Measurements from ENCODE around the gene KRT32.
A peak's percentile ranks its signal among the peaks of the same experiment; 100 is the strongest.
"Not testable (repeated sequence)": the region's sequence is repeated elsewhere in the genome, so short reads cannot be mapped to it uniquely, and the experiment has no call there.

Gene KRT32

DNA sequence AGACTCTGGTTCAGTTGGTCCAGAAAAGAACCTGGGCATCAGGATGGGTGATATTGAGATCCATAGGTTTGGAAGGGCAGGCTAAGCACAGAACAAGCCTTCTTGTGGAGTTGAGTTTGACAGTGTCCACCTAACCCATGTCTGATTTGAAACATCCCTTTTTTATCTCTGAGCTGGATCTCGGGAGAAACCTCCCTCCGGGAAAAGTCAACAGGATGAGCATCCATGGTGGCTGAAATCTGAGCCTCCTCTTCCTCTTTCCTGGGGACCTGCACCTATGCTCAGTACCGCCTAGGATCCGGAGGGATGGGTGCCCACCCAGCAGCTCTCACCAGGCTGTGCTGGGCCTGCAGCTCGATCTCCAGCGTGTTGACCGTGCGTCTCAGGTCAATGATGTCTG, 3.4 kb downstream of the KRT32 start:
- no peak for DNase-seq (ENCODE audit: low read depth)

GRCh38 chr17:41462705-41463104, 4.5 kb downstream of the KRT32 start:
- DNase-seq (ENCODE audit: low read depth), result no peak

- no peak for DNase-seq (ENCODE audit: low read depth)
Measured at GRCh38 chr17:41457676-41458075, 9.5 kb downstream of the KRT32 start.

DNA sequence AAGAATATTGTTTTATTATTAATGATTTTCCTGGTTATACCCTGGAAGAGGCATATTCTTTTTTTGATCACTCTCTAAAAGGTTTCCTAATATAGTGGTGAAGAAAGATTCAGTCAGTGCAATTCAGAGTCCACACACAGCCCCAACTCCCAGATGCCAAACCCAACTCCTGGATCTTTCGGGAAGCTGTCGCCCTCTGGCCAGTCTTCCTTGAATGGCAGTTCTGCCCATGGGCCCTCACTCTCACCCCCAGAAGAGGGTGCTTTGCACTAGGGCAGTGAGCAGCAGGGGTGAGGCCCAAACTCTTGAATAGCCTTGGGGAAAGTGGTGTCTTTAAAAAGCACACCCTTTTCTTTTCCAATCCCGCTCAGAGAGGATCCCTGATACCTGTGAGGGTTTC, 11.0 kb downstream of the KRT32 start:
- no peak for DNase-seq (ENCODE audit: low read depth)

DNA sequence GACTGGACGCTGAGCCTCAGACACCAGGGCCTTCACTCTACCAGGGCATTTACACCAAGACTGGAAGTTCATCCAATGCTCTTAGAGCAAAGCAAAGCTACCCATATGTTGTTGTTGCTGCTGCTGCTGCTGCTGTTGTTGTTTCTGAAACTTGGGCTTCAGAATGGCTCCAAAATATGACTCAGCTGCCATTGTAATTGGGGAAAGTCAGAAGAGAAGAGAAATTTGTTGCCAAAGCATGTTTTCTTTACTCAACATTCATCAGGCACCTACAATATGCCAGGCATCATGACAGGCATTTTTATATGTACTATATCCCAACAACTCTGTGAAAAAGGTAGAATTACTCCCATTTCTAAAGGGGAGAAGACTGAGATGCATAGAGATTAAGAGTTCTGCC, 11.9 kb downstream of the KRT32 start:
- peak; percentile 19 for DNase-seq (ENCODE audit: low read depth)

DNA sequence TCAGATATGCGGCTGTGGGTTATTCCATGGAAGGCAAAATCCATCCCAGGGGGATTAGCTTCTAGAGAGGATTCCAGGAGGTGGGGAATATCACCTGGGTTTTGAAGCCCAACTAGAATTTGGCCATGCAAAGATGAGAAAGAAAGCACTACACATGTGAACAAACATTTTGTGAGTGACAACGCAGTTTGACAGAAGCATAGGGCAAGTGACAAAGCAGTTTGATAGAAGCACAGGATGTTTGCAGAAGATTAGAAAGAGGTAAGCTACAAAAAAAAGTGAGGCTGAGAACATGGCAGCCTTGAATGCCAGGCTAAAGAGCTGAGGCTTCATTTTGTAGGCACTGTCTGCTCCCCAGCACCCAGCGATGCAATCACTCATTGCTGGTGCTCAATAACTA, 14.1 kb downstream of the KRT32 start:
- DNase-seq (ENCODE audit: low read depth), result no peak

- DNase-seq (ENCODE audit: low read depth), result no peak
Measured at GRCh38 chr17:41452281-41452680, 14.9 kb downstream of the KRT32 start.

- DNase-seq (ENCODE audit: low read depth), result peak; percentile 24
Measured at GRCh38 chr17:41451154-41451728, 15.9 kb downstream of the KRT32 start.

DNA sequence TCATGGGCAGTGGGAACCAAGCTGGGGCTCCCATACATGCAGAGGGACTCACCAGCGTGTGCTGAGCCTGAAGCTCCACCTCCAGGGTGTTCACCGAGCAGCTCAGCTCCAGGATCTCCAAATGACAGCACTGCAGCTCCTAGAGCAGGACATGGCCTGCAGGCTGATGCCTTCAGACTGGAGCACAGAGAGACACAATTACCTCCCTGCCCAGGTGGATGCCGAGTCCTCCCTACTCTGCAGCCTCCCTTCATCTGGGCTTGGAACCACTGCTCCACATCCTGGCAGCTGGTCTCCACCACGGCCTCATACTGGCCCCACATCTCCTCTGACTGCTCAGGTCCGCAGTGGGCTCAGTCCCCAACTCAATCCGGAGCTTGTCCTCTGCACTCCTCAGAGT, 18.2 kb downstream of the KRT32 start:
- DNase-seq (ENCODE audit: low read depth), result no peak

DNA sequence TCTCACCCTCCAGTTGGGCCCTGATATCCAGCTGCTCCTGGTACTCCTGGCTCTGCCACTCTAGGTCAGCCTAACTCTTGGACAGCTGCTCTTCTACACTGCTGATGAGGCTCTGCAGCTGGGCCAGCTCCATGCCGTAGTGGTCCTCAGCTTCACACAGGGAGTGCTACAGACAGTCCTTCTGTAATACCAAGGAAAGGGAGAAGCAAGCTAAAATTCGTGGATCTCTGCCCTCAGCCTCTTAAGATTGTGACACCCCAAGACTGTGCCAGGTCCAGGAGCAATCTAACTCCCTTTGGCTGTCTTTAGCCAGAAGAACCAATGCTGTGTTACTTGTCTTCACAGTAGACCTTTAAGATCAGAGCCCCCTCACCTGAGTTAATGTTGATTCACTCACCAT, 18.7 kb downstream of the KRT32 start:
- no peak for DNase-seq (ENCODE audit: low read depth)

GRCh38 chr17:41446806-41447205, 20.4 kb downstream of the KRT32 start:
- DNase-seq (ENCODE audit: low read depth), result peak; percentile 83

- no peak for DNase-seq (ENCODE audit: low read depth)
Measured at GRCh38 chr17:41444640-41445039, 22.5 kb downstream of the KRT32 start.

DNA sequence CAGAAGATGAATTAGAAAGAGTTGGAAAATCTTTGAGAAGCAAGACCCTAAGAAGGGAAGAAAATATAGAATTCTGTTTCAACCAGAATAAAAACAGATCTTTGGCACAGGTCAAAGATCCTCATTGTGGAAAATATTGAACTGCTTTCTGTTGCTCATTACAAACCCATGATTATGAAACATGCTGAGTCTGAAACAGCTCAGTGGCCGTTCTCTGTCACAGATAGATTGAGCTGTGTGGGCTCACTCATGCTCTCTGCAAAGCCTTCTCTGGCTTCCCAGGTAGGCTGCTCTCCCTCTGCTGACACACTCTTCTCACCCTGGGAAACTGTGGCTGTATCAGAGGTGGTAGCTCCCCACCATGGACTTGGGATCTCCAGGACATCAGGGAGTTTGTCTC, 23.0 kb downstream of the KRT32 start:
- peak; percentile 39 for DNase-seq (ENCODE audit: low read depth)

DNA sequence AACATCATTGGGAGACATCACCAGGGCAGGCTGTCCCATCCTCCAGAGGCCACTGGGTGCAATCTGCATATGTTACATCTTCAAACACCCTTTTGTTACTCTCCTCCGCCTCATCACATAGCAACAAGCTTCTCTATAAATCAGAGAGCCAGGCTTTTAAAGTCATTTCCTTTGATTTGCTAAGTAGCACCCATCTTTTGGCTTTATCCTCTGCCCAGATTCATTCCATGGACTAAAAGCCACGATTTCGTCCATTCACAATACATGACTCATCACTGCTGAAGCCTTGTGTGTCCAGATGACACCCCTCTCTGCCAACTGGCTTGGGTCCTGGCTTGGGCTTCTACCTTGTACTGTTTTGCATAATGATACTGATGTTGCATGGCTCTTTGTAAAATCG, 24.4 kb downstream of the KRT32 start:
- peak; percentile 67 for DNase-seq (ENCODE audit: low read depth)

DNA sequence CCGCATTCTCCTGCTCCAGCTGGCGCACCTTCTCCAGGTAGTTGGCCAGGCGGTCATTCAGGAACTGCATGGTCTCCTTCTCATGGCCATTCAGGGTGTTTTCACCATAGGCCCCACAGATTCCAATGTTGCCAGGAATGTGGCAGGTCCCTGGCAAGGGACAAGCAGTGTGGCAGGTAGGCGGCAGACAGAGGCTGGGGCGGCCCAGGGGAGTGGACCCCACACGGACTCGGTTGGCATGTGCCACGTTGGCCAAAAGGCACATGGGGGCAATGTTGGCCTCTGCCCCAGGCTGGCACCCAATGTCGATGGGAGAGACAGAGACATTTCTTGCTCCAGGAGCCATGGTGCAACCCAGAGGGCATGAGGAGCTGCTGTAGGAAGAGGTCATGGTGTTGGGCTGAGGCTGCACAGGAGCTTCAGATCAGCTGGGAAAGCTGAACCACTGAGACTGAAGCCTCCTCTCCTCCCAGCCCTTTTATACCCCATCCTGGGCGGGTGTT, 26.6 kb downstream of the KRT32 start, which contains the start of gene KRT38:
Gene KRT38, minus strand, starts transcription at position 453 of the 503 bp plus-strand sequence. Its CDS starts 62 bp downstream, at position 391.
- no peak for DNase-seq (ENCODE audit: low read depth)

DNA sequence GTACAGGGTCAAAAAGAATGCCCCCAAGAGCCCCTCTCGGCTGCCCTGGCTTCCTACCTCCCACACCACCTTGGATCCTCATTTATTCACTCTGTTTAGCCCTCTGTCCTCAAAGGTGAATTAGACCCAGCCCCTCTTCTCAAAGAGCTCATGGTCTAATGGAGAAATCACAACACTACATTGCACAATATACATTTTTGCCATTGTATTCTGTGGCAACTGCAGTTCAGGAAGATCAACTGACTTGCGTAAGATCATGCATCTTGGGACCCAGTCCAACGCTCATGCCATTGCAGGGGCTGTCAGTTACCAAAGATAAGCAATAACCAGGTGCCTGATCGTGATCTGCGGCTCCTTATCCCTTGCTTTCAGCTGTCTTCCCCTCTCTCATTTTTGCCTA, 27.8 kb downstream of the KRT32 start:
- peak; percentile 76 for DNase-seq (ENCODE audit: low read depth)

DNA sequence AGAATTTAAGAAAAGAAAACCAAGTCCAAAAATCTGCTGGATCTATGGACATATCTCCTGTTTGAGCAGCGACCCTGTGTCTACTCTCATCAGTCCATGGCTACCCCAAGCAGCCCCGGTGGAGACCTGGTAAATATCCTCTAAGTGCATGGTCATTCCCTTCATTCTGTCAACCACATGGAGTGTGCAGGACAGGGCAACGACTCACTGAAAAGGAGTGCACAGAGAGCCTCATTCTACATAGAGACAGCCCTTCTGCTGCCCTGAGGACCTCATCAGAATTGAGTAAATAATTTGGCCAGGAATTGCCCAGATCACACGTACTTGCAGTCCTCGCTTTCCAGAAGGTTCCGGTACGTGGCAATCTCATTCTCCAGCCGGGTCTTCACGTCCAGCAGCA, 29.4 kb downstream of the KRT32 start:
- no peak for DNase-seq (ENCODE audit: low read depth)

GRCh38 chr17:41437254-41437653, 29.9 kb downstream of the KRT32 start:
- DNase-seq (ENCODE audit: low read depth), result no peak

DNA sequence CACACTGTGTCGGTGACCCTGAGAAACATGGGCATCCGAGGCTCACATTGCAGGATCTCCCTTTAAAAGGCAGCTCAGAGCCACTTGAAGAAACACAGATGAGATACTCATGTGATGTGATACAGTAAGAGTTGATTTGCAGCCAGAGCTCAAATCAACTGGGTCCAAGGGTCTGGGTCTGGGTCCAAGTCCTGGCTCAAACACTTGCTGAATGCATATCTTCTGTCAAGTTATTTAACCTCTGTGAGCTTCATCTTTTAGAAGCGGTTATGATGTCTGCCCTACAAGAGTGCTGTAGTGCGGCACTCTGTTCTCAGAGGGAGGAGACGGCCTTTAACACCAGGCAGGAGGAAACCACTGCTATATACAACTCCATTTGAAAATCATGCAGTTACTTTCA, 32.8 kb downstream of the KRT32 start:
- no peak for DNase-seq (ENCODE audit: low read depth)

DNA sequence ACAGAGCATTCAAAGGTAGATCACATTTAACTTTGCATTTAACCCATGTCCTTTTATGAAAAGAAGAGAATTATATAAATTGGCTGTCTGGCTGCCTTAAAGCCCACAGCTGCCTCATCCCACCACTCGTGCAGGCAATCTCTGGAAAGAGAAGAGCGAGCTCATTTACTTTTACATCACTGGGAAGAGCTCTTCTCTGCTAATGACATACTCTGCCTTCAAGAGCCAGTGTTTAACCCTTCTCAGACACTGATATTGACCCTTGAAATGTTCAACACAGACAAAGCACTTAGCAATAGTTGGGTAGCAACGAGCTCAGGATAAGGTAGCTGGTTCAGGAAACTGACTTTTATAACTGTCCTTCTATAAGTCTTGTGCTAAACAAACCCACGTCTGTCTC, 33.2 kb downstream of the KRT32 start:
- no peak for DNase-seq (ENCODE audit: low read depth)

DNA sequence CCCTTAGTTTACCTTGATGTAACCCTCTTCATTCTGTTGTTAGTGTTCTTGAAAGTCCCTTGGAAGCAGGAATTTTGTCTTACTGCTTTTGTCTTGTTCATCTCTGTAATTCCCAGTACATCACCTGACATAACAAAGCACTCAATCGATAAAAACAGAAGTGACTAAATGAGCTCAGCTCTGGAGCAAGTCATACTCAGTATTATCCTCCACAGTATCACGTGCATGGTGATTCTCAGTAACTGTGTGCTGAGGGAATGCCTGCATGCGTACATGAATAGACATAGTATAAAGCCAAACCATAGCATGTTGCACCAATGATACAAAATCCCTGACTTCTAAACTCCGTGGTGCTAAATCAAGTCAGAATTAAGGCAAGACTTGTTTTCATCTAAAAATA, 33.6 kb downstream of the KRT32 start:
- DNase-seq (ENCODE audit: low read depth), result no peak

DNA sequence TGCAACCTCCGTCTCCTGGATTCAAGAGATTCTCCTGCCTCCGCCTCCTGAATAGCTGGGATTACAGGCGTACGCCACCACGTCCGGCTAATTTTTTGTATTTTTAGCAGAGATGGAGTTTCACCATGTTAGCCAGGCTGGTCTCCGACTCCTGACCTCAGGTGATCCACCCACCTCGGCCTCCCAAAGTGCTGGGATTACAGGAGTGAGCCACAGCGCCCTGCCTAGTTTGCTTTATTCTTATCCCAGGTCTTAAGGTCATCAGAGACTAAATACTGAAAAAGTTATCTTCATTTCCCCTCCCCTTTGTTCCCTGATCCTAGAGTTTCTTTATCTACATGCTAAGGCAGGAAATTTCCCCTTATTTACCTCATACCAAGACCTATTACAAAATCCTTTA, 36.8 kb downstream of the KRT32 start:
- not testable (repeated sequence) for DNase-seq (ENCODE audit: low read depth)

GRCh38 chr17:41429667-41430066, 37.5 kb downstream of the KRT32 start:
- no peak for DNase-seq (ENCODE audit: low read depth)

GRCh38 chr17:41428591-41429291, 38.4 kb downstream of the KRT32 start:
- no peak for DNase-seq (ENCODE audit: low read depth)
